IMR-90 (cell line): ENCODE measurements around the gene WFDC12. TPM values are rescaled to one million over a fixed set of nuclear protein-coding genes. Genes with fewer than 3 reads are reported as not detected.

Source experiments
- ATAC-seq: fragments of 200-7000 bp; cut with Tn5 transposase; 2 replicates; pipeline ENCODE4 v1.9.1; 2020; ENCODE audit warnings: low read depth, mild to moderate bottlenecking, moderate library complexity
- BruUV-seq: library from RNA; stranded (reverse); fragments of 400-500 nt; replicated peaks from 2 replicates; lab custom pipeline; 2021; lab: Mats Ljungman, UMichigan
- CTCF ChIA-PET: fragments of 300-600 bp; formaldehyde crosslinking; extraction: SDS; loops from one replicate; lab custom pipeline; 2021; ENCODE audit warnings: antibody characterized with exemption; lab: Yijun Ruan, JAX
- POLR2A ChIA-PET: fragments of 300-600 bp; sonication (Branson Sonifier 250); formaldehyde crosslinking; loops from one replicate; lab custom pipeline; 2022; ENCODE audit warnings: antibody characterized with exemption; ENCODE audit not compliant: unreplicated experiment; lab: Charles Lee
- DNase-seq: peaks from one replicate; pipeline ENCODE4 v3.0.0; 2013
- H2AFZ ChIP-seq: replicated peaks from 2 replicates; pipeline ENCODE3; 2013; ENCODE audit warnings: low read length, mild to moderate bottlenecking; ENCODE audit not compliant: poor library complexity
- H2AK5ac ChIP-seq: 2 replicates; pipeline ENCODE4 v1.6.1; 2013; ENCODE audit warnings: low read depth, low read length, inconsistent platforms
- H2AK9ac ChIP-seq: replicated peaks from 2 replicates; pipeline ENCODE3; 2013; ENCODE audit warnings: mild to moderate bottlenecking, low read depth, low read length, moderate library complexity; ENCODE audit not compliant: poor library complexity
- H2BK120ac ChIP-seq: 2 replicates; pipeline ENCODE4 v1.6.1; 2013; ENCODE audit warnings: low read depth, low read length, inconsistent platforms
- H2BK15ac ChIP-seq: 3 replicates; pipeline ENCODE4 v1.6.1; 2013; ENCODE audit warnings: low read depth, low read length, inconsistent platforms
- H2BK20ac ChIP-seq: 2 replicates; pipeline ENCODE4 v1.6.1; 2013; ENCODE audit warnings: low read depth, mild to moderate bottlenecking, inconsistent platforms, low read length, moderate library complexity
- H2BK5ac ChIP-seq: 2 replicates; pipeline ENCODE4 v1.6.1; 2013; ENCODE audit warnings: mild to moderate bottlenecking, low read depth, low read length, inconsistent platforms; ENCODE audit not compliant: poor library complexity, severe bottlenecking
- H3K14ac ChIP-seq: replicated peaks from 2 replicates; pipeline ENCODE4 v1.6.1; 2013; ENCODE audit warnings: low read depth, low read length, inconsistent platforms
- H3K18ac ChIP-seq: 2 replicates; pipeline ENCODE4 v1.6.1; 2013; ENCODE audit warnings: low read depth, low read length, control low read depth
- H3K23ac ChIP-seq: 2 replicates; pipeline ENCODE4 v1.6.1; 2013; ENCODE audit warnings: low read depth, low read length, inconsistent platforms
- H3K27ac ChIP-seq: 2 replicates; pipeline ENCODE4 v1.5.1; 2013; ENCODE audit warnings: mild to moderate bottlenecking, control low read depth, low read length; ENCODE audit not compliant: insufficient read depth
- H3K27me3 ChIP-seq: 2 replicates; pipeline ENCODE4 v1.6.1; 2013; ENCODE audit warnings: low read length; ENCODE audit not compliant: control insufficient read depth, insufficient read depth
- H3K36me3 ChIP-seq: 2 replicates; pipeline ENCODE4 v1.6.1; 2013; ENCODE audit warnings: low read length, mixed read lengths; ENCODE audit not compliant: control insufficient read depth, insufficient read depth
- H3K4ac ChIP-seq: 2 replicates; pipeline ENCODE4 v1.6.1; 2013; ENCODE audit warnings: low read depth, low read length, inconsistent platforms
- H3K4me1 ChIP-seq: 2 replicates; pipeline ENCODE4 v1.6.1; 2013; ENCODE audit warnings: low read length, mixed read lengths; ENCODE audit not compliant: control insufficient read depth, insufficient read depth
- H3K4me2 ChIP-seq: 2 replicates; pipeline ENCODE4 v1.6.1; 2013; ENCODE audit warnings: low read depth, mild to moderate bottlenecking, control low read depth, low read length, moderate library complexity
- H3K4me3 ChIP-seq: 2 replicates; pipeline ENCODE4 v1.5.1; 2013; ENCODE audit warnings: low read depth, mild to moderate bottlenecking, control low read depth, low read length, moderate library complexity; ENCODE audit not compliant: insufficient read depth
- H3K56ac ChIP-seq: 2 replicates; pipeline ENCODE4 v1.6.1; 2013; ENCODE audit warnings: low read length, inconsistent platforms; ENCODE audit not compliant: insufficient read depth; ENCODE audit errors: extremely low read depth
- H3K79me1 ChIP-seq, 2 experiments: 2 replicates each; pipeline ENCODE4 v1.6.1; 2013; ENCODE audit warnings: low read length in 2 of 2, inconsistent platforms in 1 of 2, low read depth in 1 of 2
- H3K9ac ChIP-seq: 2 replicates; pipeline ENCODE4 v1.6.1; 2013; ENCODE audit warnings: low read depth, low read length, control low read depth
- H3K9me1 ChIP-seq: 2 replicates; pipeline ENCODE4 v1.6.1; 2013; ENCODE audit warnings: low read length, inconsistent platforms; ENCODE audit not compliant: insufficient read depth
- H3K9me3 ChIP-seq: 2 replicates; pipeline ENCODE4 v1.6.1; 2013; ENCODE audit warnings: low read length; ENCODE audit not compliant: control insufficient read depth, insufficient read depth
- H4K20me1 ChIP-seq: 2 replicates; pipeline ENCODE4 v1.6.1; 2013; ENCODE audit warnings: low read length, inconsistent platforms; ENCODE audit not compliant: insufficient read depth
- H4K5ac ChIP-seq: 2 replicates; pipeline ENCODE4 v1.6.1; 2013; ENCODE audit warnings: mild to moderate bottlenecking, low read depth, low read length, control low read depth
- H4K8ac ChIP-seq, 2 experiments: 2 replicates each; pipeline ENCODE4 v1.6.1; 2013; ENCODE audit warnings: low read depth in 2 of 2, low read length in 2 of 2, control low read depth in 1 of 2, inconsistent platforms in 1 of 2
- H4K91ac ChIP-seq: 2 replicates; pipeline ENCODE4 v1.6.1; 2013; ENCODE audit warnings: low read depth, low read length, inconsistent platforms; ENCODE audit not compliant: insufficient read depth
- BHLHE40 ChIP-seq: fragments of 150-350 bp; IDR thresholded peaks from 2 replicates; pipeline ENCODE4 v1.6.1; 2016; ENCODE audit warnings: mild to moderate bottlenecking, low read depth, low read length
- CEBPB ChIP-seq: IDR thresholded peaks from 2 replicates; pipeline ENCODE4 v1.6.1; 2012; ENCODE audit warnings: low read depth, low read length, improper control_type of control experiment
- CHD1 ChIP-seq: IDR thresholded peaks from 2 replicates; pipeline ENCODE4 v1.6.1; 2012; ENCODE audit warnings: low read depth, low read length, improper control_type of control experiment
- FOS ChIP-seq: fragments of 150-350 bp; IDR thresholded peaks from 2 replicates; pipeline ENCODE4 v1.6.1; 2016; ENCODE audit warnings: low read depth, low read length
- MAFK ChIP-seq: IDR thresholded peaks from 2 replicates; pipeline ENCODE4 v1.6.1; 2012; ENCODE audit warnings: low read depth, low read length, improper control_type of control experiment
- MAZ ChIP-seq: IDR thresholded peaks from 2 replicates; pipeline ENCODE4 v1.6.1; 2012; ENCODE audit warnings: low read depth, mild to moderate bottlenecking, low read length, improper control_type of control experiment, moderate library complexity, borderline replicate concordance
- MXI1 ChIP-seq: IDR thresholded peaks from 2 replicates; pipeline ENCODE4 v1.6.1; 2012; ENCODE audit warnings: low read depth, mild to moderate bottlenecking, low read length, moderate library complexity, borderline replicate concordance
- POLR2A ChIP-seq: IDR thresholded peaks from 2 replicates; pipeline ENCODE4 v1.6.1; 2012; ENCODE audit warnings: mild to moderate bottlenecking, low read depth, low read length
- RAD21 ChIP-seq: IDR thresholded peaks from 2 replicates; pipeline ENCODE4 v1.6.1; 2012; ENCODE audit warnings: low read length, improper control_type of control experiment
- RCOR1 ChIP-seq: IDR thresholded peaks from 2 replicates; pipeline ENCODE4 v1.6.1; 2012; ENCODE audit warnings: mild to moderate bottlenecking, low read length, improper control_type of control experiment; ENCODE audit not compliant: insufficient replicate concordance
- RFX5 ChIP-seq: IDR thresholded peaks from 2 replicates; pipeline ENCODE4 v1.8.0; 2012; ENCODE audit warnings: low read depth, mild to moderate bottlenecking, low read length, moderate library complexity
- SMC3 ChIP-seq: fragments of 150-350 bp; IDR thresholded peaks from 2 replicates; pipeline ENCODE4 v1.6.1; 2016; ENCODE audit warnings: low read depth, mild to moderate bottlenecking, antibody characterized with exemption, low read length, moderate library complexity
- USF2 ChIP-seq: fragments of 150-350 bp; IDR thresholded peaks from 2 replicates; pipeline ENCODE4 v1.6.1; 2017; ENCODE audit warnings: mild to moderate bottlenecking, antibody characterized with exemption, low read length, low read depth
- WGBS, 2 experiments: methylation state at CpG; one replicate each; pipeline versions ENCODE4 v1.1.5 to v1.1.7; 2013; ENCODE audit warnings: missing lambda C conversion rate in 2 of 2; ENCODE audit not compliant: insufficient read length in 1 of 2; ENCODE audit errors: extremely low coverage in 2 of 2; 5-methylcytosine and 5-hydroxymethylcytosine counted together
- dilution Hi-C: fragments of 300-500 bp; cut with HindIII; formaldehyde crosslinking; loops from one replicate; pipeline ENCODE4 v1.14.3; 2018; ENCODE audit warnings: low sequenced_read_pairs; ENCODE audit not compliant: unreplicated experiment
- in situ Hi-C: fragments of 300-500 bp; cut with MboI; formaldehyde crosslinking; loops from 3 replicates; pipeline ENCODE4 v1.14.3; 2019; ENCODE audit warnings: low sequenced_read_pairs, inconsistent platforms, mixed read lengths
- intact Hi-C: fragments of 100-400 bp; cut with micrococcal nuclease; formaldehyde crosslinking; loops from 2 replicates; pipeline ENCODE4 v1.10.0; 2022
- polyA plus RNA-seq, 3 experiments: library from polyadenylated mRNA; depleted of rRNA; stranded (reverse); fragments of >200 nt; gene quantifications; 2 replicates each; pipeline ENCODE4 v1.2.3, GENCODE V29; 2012; ENCODE audit warnings: low replicate concordance in 1 of 3
- total RNA-seq: library from RNA; depleted of rRNA; stranded (reverse); fragments of >200 nt; gene quantifications from 2 replicates; pipeline ENCODE4 v1.2.3, GENCODE V29; 2012
- TF ChIP-seq, protein P1 (sequence below): fragments of 150-350 bp; IDR thresholded peaks from 2 replicates; pipeline ENCODE4 v1.6.1; 2016; ENCODE audit warnings: low read depth, mild to moderate bottlenecking, low read length, moderate library complexity, borderline replicate concordance
- TF ChIP-seq, protein P2 (sequence below): conservative IDR thresholded peaks from 2 replicates; pipeline ENCODE4 v1.5.1; 2012; ENCODE audit warnings: mild to moderate bottlenecking, low read depth, low read length, improper control_type of control experiment

Gene WFDC12
- total and polyA plus RNA-seq, 2 of the 4 experiments (the other 2 are of a cell fraction), result not detected

- intact Hi-C loops, result loop anchor here (5.0 kb wide), 1 partner anchor 801 kb away; no protein-coding TSS in a partner anchor
- Histone ChIP-seq H2AFZ (no peak overlapping the region), H2BK20ac (no peak overlapping the region), H2AK9ac (no peak overlapping the region), H3K36me3 (no peaks in the 10 kb centered on the region), H2BK120ac (no peak overlapping the region), H3K27ac (no peak overlapping the region), H4K91ac (no peak overlapping the region), H2BK5ac (no peak overlapping the region), H3K9me1 (no peaks in the 10 kb centered on the region), H3K18ac (no peak overlapping the region), H4K20me1 (no peaks in the 10 kb centered on the region), H3K4ac (no peak overlapping the region), H4K8ac (no peak overlapping the region), H3K14ac (no peak overlapping the region), H3K56ac (no peak overlapping the region), H3K4me1 (no peaks in the 10 kb centered on the region), H3K4me3 (no peak overlapping the region), H3K9ac (no peak overlapping the region), H3K79me1 (no peaks in the 10 kb centered on the region), H4K5ac (no peak overlapping the region), H2AK5ac (no peak overlapping the region), H3K4me2 (no peak overlapping the region), H3K9me3 (no peaks in the 10 kb centered on the region), H2BK15ac (no peak overlapping the region), H3K23ac (no peak overlapping the region), H3K27me3 (peaks cover 4% of the 10 kb centered on the region)
- dilution Hi-C loops, result no loop called here
- ChIA-PET POLR2A (no interaction called here), CTCF (no interaction called here)
- ATAC-seq (no peak), DNase-seq (no peak)
- BruUV-seq, result no TSS peak
- TF ChIP-seq, protein P1, sequence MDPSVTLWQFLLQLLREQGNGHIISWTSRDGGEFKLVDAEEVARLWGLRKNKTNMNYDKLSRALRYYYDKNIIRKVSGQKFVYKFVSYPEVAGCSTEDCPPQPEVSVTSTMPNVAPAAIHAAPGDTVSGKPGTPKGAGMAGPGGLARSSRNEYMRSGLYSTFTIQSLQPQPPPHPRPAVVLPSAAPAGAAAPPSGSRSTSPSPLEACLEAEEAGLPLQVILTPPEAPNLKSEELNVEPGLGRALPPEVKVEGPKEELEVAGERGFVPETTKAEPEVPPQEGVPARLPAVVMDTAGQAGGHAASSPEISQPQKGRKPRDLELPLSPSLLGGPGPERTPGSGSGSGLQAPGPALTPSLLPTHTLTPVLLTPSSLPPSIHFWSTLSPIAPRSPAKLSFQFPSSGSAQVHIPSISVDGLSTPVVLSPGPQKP, result no peak
- TF ChIP-seq CEBPB (no peak), SMC3 (no peak), RFX5 (no peak), BHLHE40 (no peak), RAD21 (no peak), POLR2A (no peak), MXI1 (no peak), CHD1 (no peak), FOS (no peak), MAZ (no peak), MAFK (no peak), RCOR1 (no peak), USF2 (no peak)
- TF ChIP-seq, protein P2, sequence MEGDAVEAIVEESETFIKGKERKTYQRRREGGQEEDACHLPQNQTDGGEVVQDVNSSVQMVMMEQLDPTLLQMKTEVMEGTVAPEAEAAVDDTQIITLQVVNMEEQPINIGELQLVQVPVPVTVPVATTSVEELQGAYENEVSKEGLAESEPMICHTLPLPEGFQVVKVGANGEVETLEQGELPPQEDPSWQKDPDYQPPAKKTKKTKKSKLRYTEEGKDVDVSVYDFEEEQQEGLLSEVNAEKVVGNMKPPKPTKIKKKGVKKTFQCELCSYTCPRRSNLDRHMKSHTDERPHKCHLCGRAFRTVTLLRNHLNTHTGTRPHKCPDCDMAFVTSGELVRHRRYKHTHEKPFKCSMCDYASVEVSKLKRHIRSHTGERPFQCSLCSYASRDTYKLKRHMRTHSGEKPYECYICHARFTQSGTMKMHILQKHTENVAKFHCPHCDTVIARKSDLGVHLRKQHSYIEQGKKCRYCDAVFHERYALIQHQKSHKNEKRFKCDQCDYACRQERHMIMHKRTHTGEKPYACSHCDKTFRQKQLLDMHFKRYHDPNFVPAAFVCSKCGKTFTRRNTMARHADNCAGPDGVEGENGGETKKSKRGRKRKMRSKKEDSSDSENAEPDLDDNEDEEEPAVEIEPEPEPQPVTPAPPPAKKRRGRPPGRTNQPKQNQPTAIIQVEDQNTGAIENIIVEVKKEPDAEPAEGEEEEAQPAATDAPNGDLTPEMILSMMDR, result no peak
- no CpG with 5 or more reads among the region's 1 CpG for WGBS, 2 experiments
- in situ Hi-C loops, result no loop called here
Observed at GRCh38 chr20:45173522-45173921, 49.3 kb upstream of the WFDC12 start.
